Spleen (tissue), 11 donors: ENCODE results near the gene CCKAR. TPM values are rescaled to one million over a fixed set of nuclear protein-coding genes. Genes with fewer than 3 reads are reported as not detected.

ENCODE experiments used
- DNase-seq: peaks from one replicate; pipeline ENCODE4 v3.0.0-alpha.2; 2020
- H3K27ac ChIP-seq, 8 donors: fragments of 200-600 bp; sonication (generic) in 7 of 8; 1 replicate in 4 of 8; 2 replicates in 4 of 8; pipeline versions ENCODE4 v1.5.0 to v1.8.0; 2016 to 2021; ENCODE audit warnings: inconsistent platforms in 4 of 8, mild to moderate bottlenecking in 4 of 8, moderate library complexity in 1 of 8
- H3K27me3 ChIP-seq, 7 donors: fragments of 200-600 bp; sonication (generic) in 6 of 7; replicated peaks in 1 of 7; 1 replicate in 4 of 7; 2 replicates in 3 of 7; pipeline versions ENCODE4 v1.5.0 to v1.8.0; 2016 to 2021; ENCODE audit warnings: inconsistent platforms in 3 of 7, mild to moderate bottlenecking in 1 of 7
- H3K36me3 ChIP-seq, 6 donors: fragments of 200-600 bp; sonication (generic) in 5 of 6; 1 replicate in 4 of 6; 2 replicates in 2 of 6; pipeline versions ENCODE4 v1.5.0 to v1.8.0; 2016 to 2021; ENCODE audit warnings: inconsistent platforms in 2 of 6
- H3K4me1 ChIP-seq, 6 donors: fragments of 200-600 bp; sonication (generic) in 5 of 6; 1 replicate in 3 of 6; 2 replicates in 3 of 6; pipeline versions ENCODE4 v1.5.0 to v1.8.0; 2016 to 2021; ENCODE audit warnings: inconsistent platforms in 3 of 6
- H3K4me3 ChIP-seq, 8 donors: fragments of 200-600 bp; sonication (generic) in 7 of 8; 1 replicate in 4 of 8; 2 replicates in 4 of 8; pipeline versions ENCODE4 v1.5.0 to v1.8.0; 2016 to 2021; ENCODE audit warnings: inconsistent platforms in 4 of 8, mild to moderate bottlenecking in 4 of 8, moderate library complexity in 2 of 8
- H3K9me3 ChIP-seq, 8 donors: fragments of 200-600 bp; sonication (generic) in 7 of 8; 1 replicate in 4 of 8; 2 replicates in 4 of 8; pipeline versions ENCODE4 v1.5.0 to v1.8.0; 2016 to 2021; ENCODE audit warnings: inconsistent platforms in 4 of 8
- POLR2A ChIP-seq, 3 donors: fragments of 450-650 bp; IDR thresholded peaks; one replicate each; pipeline ENCODE4 v1.5.1; 2017; ENCODE audit warnings: antibody characterized with exemption in 3 of 3, mild to moderate bottlenecking in 1 of 3
- POLR2AphosphoS5 ChIP-seq, 3 donors: sonication (generic); formaldehyde crosslinking; IDR thresholded peaks; one replicate each; pipeline ENCODE4 v1.5.1; 2017; ENCODE audit warnings: antibody characterized with exemption in 3 of 3
- WGBS, 5 donors: extraction: QIAGEN DNeasy Blood & Tissue Kit in 3 of 5; methylation state at CpG; one replicate each; pipeline versions ENCODE4 v1.1.5 to v1.1.7; 2013 to 2018; 5-methylcytosine and 5-hydroxymethylcytosine counted together
- intact Hi-C: fragments of 100-400 bp; cut with DNase I; formaldehyde crosslinking; loops from one replicate; pipeline ENCODE4 v1.15.0; 2023; ENCODE audit warnings: low total_unique reads
- polyA plus RNA-seq, 3 donors: library from polyadenylated mRNA; stranded (reverse); fragments of 200-250 nt; gene quantifications; one replicate each; pipeline ENCODE4 v1.2.1, GENCODE V29; 2013
- total RNA-seq, 7 donors: library from RNA; depleted of rRNA in 3 of 7; stranded (reverse); fragments of >200 nt in 3 of 7; fragmentation: NEBNext Ultra II Directional in 4 of 7; extraction: Animal tissue kit (Norgen Biotek cat#: 25700) in 4 of 7; gene quantifications; one replicate each; pipeline versions ENCODE4 v1.1.0 to v1.2.1, GENCODE V29; 2016 to 2021
- TF ChIP-seq, protein P1 (sequence below), 11 experiments: fragments of 200-600 bp in 7 of 11; fragments of 450-650 bp in 4 of 11; sonication (generic) in 4 of 11; IDR thresholded peaks in 8 of 11; conservative IDR thresholded peaks in 3 of 11; 1 replicate in 7 of 11; 2 replicates in 4 of 11; pipeline versions ENCODE4 v1.4.0 to v1.8.0; 2016 to 2021; ENCODE audit warnings: antibody characterized with exemption in 11 of 11, inconsistent platforms in 4 of 11, mild to moderate bottlenecking in 1 of 11
- donor health status: healthy with polysubstance abuse.
- donor health status: DM: no; HTN: no; CAD: no; lungs with moderate emphysema.
- donor health status: DM: no; HTN: no; CAD: no.
- donor health status: Bipolar disorder and iron deficiency.
- donor health status: healthy.
- donor health status: DM: no; HTN: no; CAD: no.
- donor health status: DM: yes; HTN: yes; CAD: no.

The CCKAR gene
- total and polyA plus RNA-seq, 10 donors = not detected

DNA sequence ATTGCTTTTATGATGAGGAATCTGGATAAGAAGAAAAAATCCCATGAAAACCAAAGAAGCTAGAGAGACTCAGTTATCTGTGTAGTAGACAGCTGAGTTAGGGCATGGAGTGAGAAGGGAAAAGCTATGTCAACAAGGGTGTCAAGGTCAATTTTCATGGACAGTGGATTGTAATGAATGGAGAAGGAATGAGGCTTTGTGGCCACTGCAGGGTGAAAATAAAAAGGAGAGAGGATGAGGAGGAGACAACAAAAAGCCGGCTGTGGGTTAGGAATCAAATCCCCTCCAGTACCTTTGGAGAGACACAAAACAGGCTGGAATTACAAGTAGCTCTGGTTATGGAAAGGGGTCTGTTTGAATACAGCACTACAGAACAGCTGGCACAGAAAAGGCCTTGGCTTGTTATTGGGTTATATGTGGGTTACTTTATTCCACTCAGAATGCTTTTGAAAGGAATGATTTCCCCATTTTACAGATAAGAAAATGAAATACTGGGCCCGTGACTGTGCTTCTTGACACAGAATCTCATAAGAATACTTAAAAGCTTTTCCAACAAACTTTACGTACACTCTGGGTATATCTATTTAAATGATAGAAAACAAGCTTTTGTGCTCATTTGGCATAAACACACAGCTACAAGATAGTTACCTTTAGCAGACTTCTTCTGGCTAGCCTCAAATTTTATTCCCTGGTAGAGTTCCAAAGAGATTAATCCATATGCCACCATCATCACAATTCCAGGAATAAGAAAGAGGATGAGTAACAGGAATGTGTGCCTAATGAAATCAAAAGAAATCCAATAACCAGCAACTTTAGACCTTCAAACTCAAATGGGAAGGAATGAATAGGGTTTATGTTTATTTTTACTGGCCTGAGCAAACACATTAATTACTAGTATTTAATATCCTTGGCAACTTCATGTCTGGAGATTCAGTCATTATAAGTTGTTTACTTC is 7.5 kb downstream of the CCKAR start:
- TF ChIP-seq, protein P1, sequence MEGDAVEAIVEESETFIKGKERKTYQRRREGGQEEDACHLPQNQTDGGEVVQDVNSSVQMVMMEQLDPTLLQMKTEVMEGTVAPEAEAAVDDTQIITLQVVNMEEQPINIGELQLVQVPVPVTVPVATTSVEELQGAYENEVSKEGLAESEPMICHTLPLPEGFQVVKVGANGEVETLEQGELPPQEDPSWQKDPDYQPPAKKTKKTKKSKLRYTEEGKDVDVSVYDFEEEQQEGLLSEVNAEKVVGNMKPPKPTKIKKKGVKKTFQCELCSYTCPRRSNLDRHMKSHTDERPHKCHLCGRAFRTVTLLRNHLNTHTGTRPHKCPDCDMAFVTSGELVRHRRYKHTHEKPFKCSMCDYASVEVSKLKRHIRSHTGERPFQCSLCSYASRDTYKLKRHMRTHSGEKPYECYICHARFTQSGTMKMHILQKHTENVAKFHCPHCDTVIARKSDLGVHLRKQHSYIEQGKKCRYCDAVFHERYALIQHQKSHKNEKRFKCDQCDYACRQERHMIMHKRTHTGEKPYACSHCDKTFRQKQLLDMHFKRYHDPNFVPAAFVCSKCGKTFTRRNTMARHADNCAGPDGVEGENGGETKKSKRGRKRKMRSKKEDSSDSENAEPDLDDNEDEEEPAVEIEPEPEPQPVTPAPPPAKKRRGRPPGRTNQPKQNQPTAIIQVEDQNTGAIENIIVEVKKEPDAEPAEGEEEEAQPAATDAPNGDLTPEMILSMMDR (IDR thresholded peaks at IDR 0.05 in 8 of 11, conservative IDR thresholded peaks at IDR 0.05 in 3 of 11) = no peak
- TF ChIP-seq POLR2A (IDR thresholded peaks at IDR 0.05) (no peak), POLR2AphosphoS5 (IDR thresholded peaks at IDR 0.05) (no peak)
- intact Hi-C loops = no loop called here
- H3K27ac ChIP-seq = no peak overlapping the region
- H3K9me3 ChIP-seq = no peaks in the 10 kb centered on the region
- no peaks in the 10 kb centered on the region for H3K36me3 ChIP-seq
- no peaks in the 10 kb centered on the region for H3K27me3 ChIP-seq
- WGBS, 5 donors = 64 to 80% (median 70%) methylated on average over 3 of the region's 3 CpGs
- H3K4me1 ChIP-seq = no peaks in the 10 kb centered on the region
- no peak overlapping the region for H3K4me3 ChIP-seq
- DNase-seq = no peak

DNA sequence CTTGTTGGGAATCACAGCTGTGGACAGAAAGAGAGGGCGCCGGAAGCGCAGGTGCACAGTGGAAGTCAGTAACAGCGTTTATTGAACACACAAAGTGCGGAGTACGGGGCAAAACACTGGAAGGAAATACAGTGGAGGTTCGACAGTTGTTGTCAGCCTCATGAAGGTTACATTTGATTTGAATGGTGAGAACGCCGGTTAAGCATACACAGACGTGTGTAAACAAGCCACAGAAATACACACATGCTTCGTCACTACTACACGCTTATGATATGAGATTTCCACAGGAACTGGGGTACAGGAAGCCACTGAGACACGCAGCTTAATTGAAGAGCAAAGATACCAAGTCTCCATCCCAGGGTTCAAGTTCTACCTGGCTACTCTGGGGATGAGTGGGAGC is 12.0 kb downstream of the CCKAR start:
- Histone ChIP-seq H3K4me3 (no peak overlapping the region), H3K9me3 (no peaks in the 10 kb centered on the region), H3K4me1 (no peaks in the 10 kb centered on the region), H3K27me3 (no peaks in the 10 kb centered on the region), H3K36me3 (no peaks in the 10 kb centered on the region), H3K27ac (no peak overlapping the region)
- WGBS, 5 donors = 82 to 90% (median 87%) methylated on average over 13 of the region's 13 CpGs
- TF ChIP-seq, protein P1 (IDR thresholded peaks at IDR 0.05 in 8 of 11, conservative IDR thresholded peaks at IDR 0.05 in 3 of 11) = no peak
- no peak for TF ChIP-seq POLR2A (IDR thresholded peaks at IDR 0.05)
- no peak for TF ChIP-seq POLR2AphosphoS5 (IDR thresholded peaks at IDR 0.05)
- intact Hi-C loops = no loop called here
- DNase-seq = no peak

DNA sequence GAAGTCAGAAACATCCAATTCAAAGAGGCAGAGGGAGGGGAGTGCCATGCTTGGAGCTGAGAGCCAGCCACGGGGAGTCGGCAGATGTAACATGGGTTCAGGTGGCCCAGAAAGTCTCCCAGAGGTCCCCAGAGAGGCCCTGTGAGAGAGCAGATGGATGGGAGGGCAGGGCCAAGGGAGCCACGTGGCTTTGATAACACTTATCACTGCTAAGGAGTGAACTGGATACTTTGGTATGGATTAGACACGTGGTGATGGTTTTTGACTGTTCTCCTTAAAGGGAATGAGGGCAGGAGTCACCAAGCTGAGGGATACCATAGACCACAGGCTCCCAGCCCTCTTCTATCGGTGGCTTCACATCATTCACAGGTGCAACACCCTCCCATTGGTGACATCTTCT is 13.7 kb downstream of the CCKAR start:
- Histone ChIP-seq H3K4me3 (no peak overlapping the region), H3K9me3 (no peaks in the 10 kb centered on the region), H3K27me3 (no peaks in the 10 kb centered on the region), H3K36me3 (no peaks in the 10 kb centered on the region), H3K27ac (no peak overlapping the region), H3K4me1 (no peaks in the 10 kb centered on the region)
- intact Hi-C loops = no loop called here
- DNase-seq = no peak
- WGBS, 5 donors = 63 to 84% (median 76%) methylated on average over 5 of the region's 5 CpGs
- TF ChIP-seq POLR2A (IDR thresholded peaks at IDR 0.05) (no peak), POLR2AphosphoS5 (IDR thresholded peaks at IDR 0.05) (no peak)
- TF ChIP-seq, protein P1 (IDR thresholded peaks at IDR 0.05 in 8 of 11, conservative IDR thresholded peaks at IDR 0.05 in 3 of 11) = no peak

DNA sequence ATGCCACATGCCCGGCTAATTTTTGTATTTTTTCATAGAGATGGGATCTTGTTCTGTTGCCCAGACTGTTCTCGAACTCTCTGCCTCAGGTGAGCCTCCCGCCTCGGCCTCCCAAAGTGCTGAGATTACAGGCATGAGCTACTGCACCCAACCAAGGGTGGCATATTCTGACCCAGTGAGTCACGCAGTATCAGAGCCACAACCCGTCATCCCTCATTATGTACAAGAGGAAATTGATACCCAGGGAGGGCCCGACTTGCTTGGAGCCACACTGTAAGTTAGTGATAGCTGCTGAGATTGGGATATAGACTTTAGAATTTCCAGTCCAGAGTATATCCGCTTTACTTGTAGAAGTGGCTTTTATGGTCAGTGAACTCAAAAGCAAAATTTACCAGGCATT is 14.6 kb downstream of the CCKAR start:
- Histone ChIP-seq H3K9me3 (no peaks in the 10 kb centered on the region), H3K27me3 (no peaks in the 10 kb centered on the region), H3K4me1 (no peaks in the 10 kb centered on the region), H3K4me3 (no peak overlapping the region), H3K27ac (no peak overlapping the region), H3K36me3 (no peaks in the 10 kb centered on the region)
- no peak for DNase-seq
- intact Hi-C loops = no loop called here
- no peak for TF ChIP-seq POLR2AphosphoS5 (IDR thresholded peaks at IDR 0.05)
- TF ChIP-seq, protein P1 (IDR thresholded peaks at IDR 0.05 in 8 of 11, conservative IDR thresholded peaks at IDR 0.05 in 3 of 11) = no peak
- TF ChIP-seq POLR2A (IDR thresholded peaks at IDR 0.05) = no peak
- WGBS, 5 donors = 78 to 97% (median 93%) methylated on average over 8 of the region's 8 CpGs
